ENCODE data around the gene LRRFIP1.

DNA sequence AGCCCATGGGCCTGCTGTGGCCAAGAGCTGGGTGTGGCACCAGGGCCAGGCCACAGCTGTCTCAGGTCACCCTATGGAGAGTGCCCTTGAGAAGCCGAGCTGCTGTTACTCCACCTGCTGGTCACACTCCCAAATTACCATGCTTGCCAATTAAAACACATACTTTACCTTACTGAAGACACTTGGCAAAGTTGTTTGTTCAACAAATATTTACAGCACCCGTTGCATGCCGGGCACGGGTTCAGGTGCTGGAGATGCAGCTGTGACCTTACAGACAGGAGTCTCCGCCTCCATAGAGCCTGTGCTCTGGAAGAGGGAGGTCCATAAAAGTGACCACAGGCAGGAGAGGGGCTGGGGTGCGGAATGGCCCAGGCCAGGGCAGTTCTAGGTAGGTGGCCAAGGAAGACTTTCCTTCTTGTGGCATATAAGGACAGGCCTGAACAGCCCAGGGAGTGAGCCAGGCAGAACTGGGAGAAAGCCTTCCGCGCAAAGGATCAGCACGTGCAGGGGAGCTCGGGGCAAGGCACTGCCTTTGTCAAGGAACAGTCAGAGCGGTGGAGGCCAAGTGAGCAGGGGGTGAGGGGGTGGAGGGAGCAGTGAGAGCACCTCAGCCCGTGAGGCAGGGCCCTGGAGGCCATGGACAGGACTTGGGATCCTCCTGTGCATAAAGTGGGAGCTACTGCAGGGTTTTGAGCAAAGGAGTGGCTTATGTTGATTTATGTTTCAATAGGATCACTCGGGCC, 147.6 kb downstream of the LRRFIP1 start:
- TF ChIP-seq, protein P1, sequence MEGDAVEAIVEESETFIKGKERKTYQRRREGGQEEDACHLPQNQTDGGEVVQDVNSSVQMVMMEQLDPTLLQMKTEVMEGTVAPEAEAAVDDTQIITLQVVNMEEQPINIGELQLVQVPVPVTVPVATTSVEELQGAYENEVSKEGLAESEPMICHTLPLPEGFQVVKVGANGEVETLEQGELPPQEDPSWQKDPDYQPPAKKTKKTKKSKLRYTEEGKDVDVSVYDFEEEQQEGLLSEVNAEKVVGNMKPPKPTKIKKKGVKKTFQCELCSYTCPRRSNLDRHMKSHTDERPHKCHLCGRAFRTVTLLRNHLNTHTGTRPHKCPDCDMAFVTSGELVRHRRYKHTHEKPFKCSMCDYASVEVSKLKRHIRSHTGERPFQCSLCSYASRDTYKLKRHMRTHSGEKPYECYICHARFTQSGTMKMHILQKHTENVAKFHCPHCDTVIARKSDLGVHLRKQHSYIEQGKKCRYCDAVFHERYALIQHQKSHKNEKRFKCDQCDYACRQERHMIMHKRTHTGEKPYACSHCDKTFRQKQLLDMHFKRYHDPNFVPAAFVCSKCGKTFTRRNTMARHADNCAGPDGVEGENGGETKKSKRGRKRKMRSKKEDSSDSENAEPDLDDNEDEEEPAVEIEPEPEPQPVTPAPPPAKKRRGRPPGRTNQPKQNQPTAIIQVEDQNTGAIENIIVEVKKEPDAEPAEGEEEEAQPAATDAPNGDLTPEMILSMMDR (IDR thresholded peaks at IDR 0.05), result peak; percentile 37 to 47 (median 44)
- no peak for TF ChIP-seq POLR2A (IDR thresholded peaks at IDR 0.05)
